K562 (cell line): ENCODE measurements around the gene DGKA. TPM values are rescaled to one million over a fixed set of nuclear protein-coding genes. Genes with fewer than 3 reads are reported as not detected.

Experiments
- ADNP ChIP-seq: fragments of 200-800 bp; sonication (Bioruptor generic); IDR thresholded peaks from 2 replicates; pipeline ENCODE4 v1.6.1; 2016; ENCODE audit warnings: missing genetic modification characterization, missing compliant biosample characterization
- EP400 ChIP-seq: fragments of 450-650 bp; IDR thresholded peaks from 2 replicates; pipeline ENCODE4 v1.6.1; 2017; ENCODE audit warnings: antibody characterized with exemption, mild to moderate bottlenecking, moderate library complexity
- ETV5 ChIP-seq: sonication (generic); formaldehyde crosslinking; IDR thresholded peaks from 2 replicates; pipeline ENCODE4 v1.4.0; 2020; ENCODE audit warnings: low read depth, mild to moderate bottlenecking, missing genetic modification reagents
- FOXK1 ChIP-seq: sonication (generic); formaldehyde crosslinking; IDR thresholded peaks from 2 replicates; pipeline ENCODE4 v1.8.0; 2022; ENCODE audit warnings: missing genetic modification reagents, mild to moderate bottlenecking, borderline replicate concordance
- JUN ChIP-seq, 2 experiments: sonication (generic) in 1 of 2; formaldehyde crosslinking in 1 of 2; IDR thresholded peaks; 2 replicates each; pipeline versions ENCODE4 v1.6.1 to v1.8.0; 2012 to 2022; ENCODE audit warnings: borderline replicate concordance in 2 of 2, mild to moderate bottlenecking in 2 of 2, improper control_type of control experiment in 1 of 2, low read depth in 1 of 2, low read length in 1 of 2, missing genetic modification reagents in 1 of 2
- KAT7 ChIP-seq: sonication (generic); formaldehyde crosslinking; IDR thresholded peaks from 2 replicates; pipeline ENCODE4 v1.8.0; 2022; ENCODE audit warnings: missing genetic modification reagents, mild to moderate bottlenecking, borderline replicate concordance
- MCM3 ChIP-seq: fragments of 450-650 bp; IDR thresholded peaks from 2 replicates; pipeline ENCODE4 v1.6.1; 2016
- NBN ChIP-seq: fragments of 450-650 bp; IDR thresholded peaks from 2 replicates; pipeline ENCODE4 v1.6.1; 2016; ENCODE audit warnings: low read depth, mild to moderate bottlenecking
- PHF20 ChIP-seq: fragments of 450-650 bp; IDR thresholded peaks from 2 replicates; pipeline ENCODE4 v1.6.1; 2018; ENCODE audit not compliant: partially characterized antibody
- POLR2A ChIP-seq: fragments of 450-650 bp; conservative IDR thresholded peaks from 2 replicates; pipeline ENCODE4 v1.6.1; 2016
- POLR2G ChIP-seq: fragments of 200-400 bp; formaldehyde crosslinking; IDR thresholded peaks from 2 replicates; pipeline ENCODE4 v1.6.1; 2017; ENCODE audit warnings: low read depth, mild to moderate bottlenecking, antibody characterized with exemption, low read length, moderate library complexity
- PRDM10 ChIP-seq: fragments of 450-650 bp; IDR thresholded peaks from 2 replicates; pipeline ENCODE4 v1.6.1; 2018; ENCODE audit not compliant: partially characterized antibody
- RBBP5 ChIP-seq: fragments of 200-600 bp; sonication (generic); IDR thresholded peaks from 2 replicates; pipeline ENCODE4 v1.6.1; 2012; ENCODE audit warnings: borderline replicate concordance, mild to moderate bottlenecking, low read length, control low read depth, inconsistent platforms; ENCODE audit not compliant: insufficient read depth, poor library complexity, severe bottlenecking
- SMARCA4 ChIP-seq: fragments of 450-650 bp; IDR thresholded peaks from 2 replicates; pipeline ENCODE4 v1.6.1; 2016
- ZBTB8A ChIP-seq: fragments of 450-650 bp; IDR thresholded peaks from 2 replicates; pipeline ENCODE4 v1.6.1; 2018; ENCODE audit warnings: mild to moderate bottlenecking, moderate library complexity; ENCODE audit not compliant: partially characterized antibody
- ZNF217 ChIP-seq: sonication (generic); formaldehyde crosslinking; IDR thresholded peaks from 2 replicates; pipeline ENCODE4 v1.8.0; 2022; ENCODE audit warnings: mild to moderate bottlenecking, missing genetic modification reagents
- ZNF224 ChIP-seq: sonication (generic); formaldehyde crosslinking; IDR thresholded peaks from 2 replicates; pipeline ENCODE4 v1.8.0; 2022; ENCODE audit warnings: mild to moderate bottlenecking, missing genetic modification reagents
- polyA plus RNA-seq, 8 experiments: library from polyadenylated mRNA; depleted of rRNA in 4 of 8; stranded (reverse) in 5 of 8; unstranded in 3 of 8; fragments of >200 nt; fragmentation: Nextera tagmentation in 2 of 8; fragmentation: Illumina TruSeq in 1 of 8; extraction: Ambion mirVana in 2 of 8; extraction: Trizol in 1 of 8; gene quantifications; 2 replicates each; pipeline versions ENCODE4 v1.2.1 to v1.2.3, GENCODE V29; 2011 to 2014; ENCODE audit warnings: inconsistent platforms in 1 of 8, missing spikeins in 1 of 8
- total RNA-seq, 7 experiments: library from RNA; depleted of rRNA in 6 of 7; stranded (reverse); fragments of >200 nt in 6 of 7; fragmentation: Illumina TruSeq in 2 of 7; extraction: Trizol in 2 of 7; gene quantifications; 2 replicates each; pipeline versions ENCODE4 v1.2.1 to v1.2.3, GENCODE V29; 2011 to 2021; ENCODE audit warnings: low replicate concordance in 1 of 7
- TF ChIP-seq, protein P1 (sequence below): fragments of 450-650 bp; IDR thresholded peaks from one replicate; pipeline ENCODE4 v1.6.1; 2018; ENCODE audit warnings: mild to moderate bottlenecking, moderate library complexity; ENCODE audit not compliant: partially characterized antibody
- TF ChIP-seq, protein P2 (sequence below): sonication (generic); formaldehyde crosslinking; IDR thresholded peaks from 2 replicates; pipeline ENCODE4 v1.8.0; 2022; ENCODE audit warnings: mild to moderate bottlenecking, missing genetic modification reagents

The DGKA gene
- total and polyA plus RNA-seq, 9 of the 15 experiments (the other 6 are each of a cell fraction or from before 2014, with no cell fraction given): 3.4 to 12.4 (median 6.2) TPM

DNA sequence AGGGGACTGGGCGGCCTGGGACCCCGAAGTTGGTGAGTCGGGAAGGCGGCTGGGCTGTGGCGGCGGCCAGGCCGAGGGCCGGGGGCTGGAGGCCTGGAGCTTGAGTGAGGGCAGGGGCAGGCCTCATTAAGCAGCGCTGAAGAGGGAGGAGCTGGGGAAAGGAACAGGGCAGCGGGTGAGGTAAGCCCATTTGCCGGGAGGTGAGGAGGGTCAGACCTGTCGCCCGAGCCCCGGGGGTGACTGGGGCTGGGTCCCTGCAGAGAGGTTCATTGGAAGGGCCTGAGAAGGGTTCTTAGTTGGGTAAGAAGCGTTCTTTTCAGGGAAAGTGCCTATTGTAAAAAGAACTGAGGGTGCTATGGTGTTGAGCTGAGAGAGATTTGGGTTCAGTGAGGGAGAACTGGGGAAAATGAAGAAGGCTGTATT lies 43.4 kb downstream of the DGKA start (continued):
- TF ChIP-seq RBBP5: peak; percentile 55
- 0 out of 2 replicates have a peak, but pooled peaks have one; percentile 36 for TF ChIP-seq FOXK1 (CRISPR knock-in tag)
- peak; percentile 26; the same call in 1 of the 2 replicates for TF ChIP-seq ETV5 (CRISPR knock-in tag)
- TF ChIP-seq JUN (IDR thresholded peaks at IDR 0.05; ENCODE audit: borderline replicate concordance, low read depth, low read length): no peak
- TF ChIP-seq JUN (CRISPR knock-in tag; IDR thresholded peaks at IDR 0.05; ENCODE audit: borderline replicate concordance): peak; percentile 74; the same call in 1 of the 2 replicates
- TF ChIP-seq, protein P1, sequence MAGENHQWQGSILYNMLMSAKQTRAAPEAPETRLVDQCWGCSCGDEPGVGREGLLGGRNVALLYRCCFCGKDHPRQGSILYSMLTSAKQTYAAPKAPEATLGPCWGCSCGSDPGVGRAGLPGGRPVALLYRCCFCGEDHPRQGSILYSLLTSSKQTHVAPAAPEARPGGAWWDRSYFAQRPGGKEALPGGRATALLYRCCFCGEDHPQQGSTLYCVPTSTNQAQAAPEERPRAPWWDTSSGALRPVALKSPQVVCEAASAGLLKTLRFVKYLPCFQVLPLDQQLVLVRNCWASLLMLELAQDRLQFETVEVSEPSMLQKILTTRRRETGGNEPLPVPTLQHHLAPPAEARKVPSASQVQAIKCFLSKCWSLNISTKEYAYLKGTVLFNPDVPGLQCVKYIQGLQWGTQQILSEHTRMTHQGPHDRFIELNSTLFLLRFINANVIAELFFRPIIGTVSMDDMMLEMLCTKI: no peak
- TF ChIP-seq KAT7 (CRISPR knock-in tag): 0 out of 2 replicates have a peak, but pooled peaks have one; percentile 31
- peak; percentile 72 for TF ChIP-seq PRDM10
- TF ChIP-seq, protein P2, sequence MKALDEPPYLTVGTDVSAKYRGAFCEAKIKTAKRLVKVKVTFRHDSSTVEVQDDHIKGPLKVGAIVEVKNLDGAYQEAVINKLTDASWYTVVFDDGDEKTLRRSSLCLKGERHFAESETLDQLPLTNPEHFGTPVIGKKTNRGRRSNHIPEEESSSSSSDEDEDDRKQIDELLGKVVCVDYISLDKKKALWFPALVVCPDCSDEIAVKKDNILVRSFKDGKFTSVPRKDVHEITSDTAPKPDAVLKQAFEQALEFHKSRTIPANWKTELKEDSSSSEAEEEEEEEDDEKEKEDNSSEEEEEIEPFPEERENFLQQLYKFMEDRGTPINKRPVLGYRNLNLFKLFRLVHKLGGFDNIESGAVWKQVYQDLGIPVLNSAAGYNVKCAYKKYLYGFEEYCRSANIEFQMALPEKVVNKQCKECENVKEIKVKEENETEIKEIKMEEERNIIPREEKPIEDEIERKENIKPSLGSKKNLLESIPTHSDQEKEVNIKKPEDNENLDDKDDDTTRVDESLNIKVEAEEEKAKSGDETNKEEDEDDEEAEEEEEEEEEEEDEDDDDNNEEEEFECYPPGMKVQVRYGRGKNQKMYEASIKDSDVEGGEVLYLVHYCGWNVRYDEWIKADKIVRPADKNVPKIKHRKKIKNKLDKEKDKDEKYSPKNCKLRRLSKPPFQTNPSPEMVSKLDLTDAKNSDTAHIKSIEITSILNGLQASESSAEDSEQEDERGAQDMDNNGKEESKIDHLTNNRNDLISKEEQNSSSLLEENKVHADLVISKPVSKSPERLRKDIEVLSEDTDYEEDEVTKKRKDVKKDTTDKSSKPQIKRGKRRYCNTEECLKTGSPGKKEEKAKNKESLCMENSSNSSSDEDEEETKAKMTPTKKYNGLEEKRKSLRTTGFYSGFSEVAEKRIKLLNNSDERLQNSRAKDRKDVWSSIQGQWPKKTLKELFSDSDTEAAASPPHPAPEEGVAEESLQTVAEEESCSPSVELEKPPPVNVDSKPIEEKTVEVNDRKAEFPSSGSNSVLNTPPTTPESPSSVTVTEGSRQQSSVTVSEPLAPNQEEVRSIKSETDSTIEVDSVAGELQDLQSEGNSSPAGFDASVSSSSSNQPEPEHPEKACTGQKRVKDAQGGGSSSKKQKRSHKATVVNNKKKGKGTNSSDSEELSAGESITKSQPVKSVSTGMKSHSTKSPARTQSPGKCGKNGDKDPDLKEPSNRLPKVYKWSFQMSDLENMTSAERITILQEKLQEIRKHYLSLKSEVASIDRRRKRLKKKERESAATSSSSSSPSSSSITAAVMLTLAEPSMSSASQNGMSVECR (CRISPR knock-in tag): peak; percentile 82
- 0 out of 2 replicates have a peak, but pooled peaks have one; percentile 23 for TF ChIP-seq SMARCA4
- peak; percentile 76 for TF ChIP-seq PHF20
- 0 out of 2 replicates have a peak, but pooled peaks have one; percentile 16 for TF ChIP-seq EP400
- TF ChIP-seq POLR2G: peak; percentile 79
- TF ChIP-seq ZNF224 (CRISPR knock-in tag): 0 out of 2 replicates have a peak, but pooled peaks have one; percentile 68
- TF ChIP-seq MCM3: no peak
- TF ChIP-seq POLR2A: peak; percentile 44; the same call in 1 of the 2 replicates
- 0 out of 2 replicates have a peak, but pooled peaks have one; percentile 8 for TF ChIP-seq NBN
- TF ChIP-seq ZBTB8A: no peak
- TF ChIP-seq ZNF217: no peak
- no peak for TF ChIP-seq ADNP (tag)
